Stimulated activated naive CD4-positive, alpha-beta T cell treated with Interleukin-2 at 50 U/mL for 16 hours (primary cell): ENCODE data around the gene ANKRD65.
"Not testable (repeated sequence)": the region's sequence is repeated elsewhere in the genome, so short reads cannot be mapped to it uniquely, and the experiment has no call there.

ENCODE experiments used
- DNase-seq: peaks from one replicate; lab custom pipeline; 2025; lab: John Stamatoyannopoulos, UW

Gene ANKRD65

GRCh38 chr1:1370094-1370493 is 51.0 kb downstream of the ANKRD65 start:
- DNase-seq = not testable (repeated sequence)
